Measurements from ENCODE around the gene ZP2.

ZP2 gene

GRCh38 chr16:21161211-21161610 is 50.2 kb downstream of the ZP2 start:
- no peak overlapping the region for H3K4me3 ChIP-seq (ENCODE audit: low read depth in 1 of 2, low read length in 1 of 2)
- H3K36me3 ChIP-seq, result no peaks in the 10 kb centered on the region
- H3K4me1 ChIP-seq (ENCODE audit: control insufficient read depth in 1 of 2, insufficient read depth in 1 of 2, low read depth in 1 of 2, low read length in 1 of 2), result peaks cover 16 to 24% of the 10 kb centered on the region in 2 experiments
- H3K9me3 ChIP-seq, result no peaks in the 10 kb centered on the region
- H3K27me3 ChIP-seq, result no peaks in the 10 kb centered on the region
- no peak overlapping the region for H3K27ac ChIP-seq
- TF ChIP-seq CTCF (IDR thresholded peaks at IDR 0.05), result no peak

GRCh38 chr16:21160276-21160675 is 51.1 kb downstream of the ZP2 start:
- H3K9me3 ChIP-seq, result no peaks in the 10 kb centered on the region
- no peaks in the 10 kb centered on the region for H3K36me3 ChIP-seq
- no peak overlapping the region for H3K27ac ChIP-seq
- no peak for TF ChIP-seq CTCF (IDR thresholded peaks at IDR 0.05)
- H3K4me1 ChIP-seq (ENCODE audit: control insufficient read depth in 1 of 2, insufficient read depth in 1 of 2, low read depth in 1 of 2, low read length in 1 of 2), result peaks cover 16 to 24% of the 10 kb centered on the region in 2 experiments
- no peaks in the 10 kb centered on the region for H3K27me3 ChIP-seq
- H3K4me3 ChIP-seq (ENCODE audit: low read depth in 1 of 2, low read length in 1 of 2), result no peak overlapping the region

- Histone ChIP-seq H3K4me1 (ENCODE audit: control insufficient read depth in 1 of 2, insufficient read depth in 1 of 2, low read depth in 1 of 2, low read length in 1 of 2) (peaks cover 16 to 24% of the 10 kb centered on the region in 2 experiments), H3K9me3 (no peaks in the 10 kb centered on the region), H3K27me3 (no peaks in the 10 kb centered on the region), H3K27ac (peak overlapping the region; percentile 51), H3K36me3 (no peaks in the 10 kb centered on the region), H3K4me3 (ENCODE audit: low read depth in 1 of 2, low read length in 1 of 2) (peak overlapping the region; percentile 56 to 66)
- TF ChIP-seq CTCF (IDR thresholded peaks at IDR 0.05), result no peak
Observed at GRCh38 chr16:21159281-21159951, 52.0 kb downstream of the ZP2 start.

- peaks cover 16 to 24% of the 10 kb centered on the region in 2 experiments for H3K4me1 ChIP-seq (ENCODE audit: control insufficient read depth in 1 of 2, insufficient read depth in 1 of 2, low read depth in 1 of 2, low read length in 1 of 2)
- H3K4me3 ChIP-seq (ENCODE audit: low read depth in 1 of 2, low read length in 1 of 2), result peak within 1 kb of the TSS; percentile 56 to 66
- H3K9me3 ChIP-seq, result no peaks in the 10 kb centered on the region
- H3K27me3 ChIP-seq, result no peaks in the 10 kb centered on the region
- TF ChIP-seq CTCF (IDR thresholded peaks at IDR 0.05), result no peak
- H3K36me3 ChIP-seq, result no peaks in the 10 kb centered on the region
- H3K27ac ChIP-seq, result peak within 1 kb of the TSS; percentile 51
Observed at GRCh38 chr16:21158208-21159110, 52.9 kb downstream of the ZP2 start, which contains the start of gene LDAF1. TSS of gene LDAF1 (plus strand) at chr16:21158674. CDS start at chr16:21161183, 2,509 bp downstream.

GRCh38 chr16:21157632-21158031 is 53.7 kb downstream of the ZP2 start:
- Histone ChIP-seq H3K36me3 (no peaks in the 10 kb centered on the region), H3K9me3 (no peaks in the 10 kb centered on the region), H3K27ac (no peak overlapping the region), H3K27me3 (no peaks in the 10 kb centered on the region), H3K4me3 (ENCODE audit: low read depth in 1 of 2, low read length in 1 of 2) (peak overlapping the region in 1 of 2 experiments; percentile 66), H3K4me1 (ENCODE audit: control insufficient read depth in 1 of 2, insufficient read depth in 1 of 2, low read depth in 1 of 2, low read length in 1 of 2) (peaks cover 16 to 24% of the 10 kb centered on the region in 2 experiments)
- TF ChIP-seq CTCF (IDR thresholded peaks at IDR 0.05), result no peak
